Retinal pigment epithelial cell (primary cell): ENCODE measurements around the gene FGD2.

Source experiments
- DNase-seq: peaks from one replicate; pipeline ENCODE4 v3.0.0-alpha.2; 2010; ENCODE audit warnings: low read depth
- H3K4me3 ChIP-seq: 2 replicates; pipeline ENCODE4 v1.5.1; 2011; ENCODE audit warnings: mild to moderate bottlenecking, low read length, control low read depth, moderate library complexity
- CTCF ChIP-seq: conservative IDR thresholded peaks from 2 replicates; pipeline ENCODE4 v1.5.1; 2011; ENCODE audit warnings: low read depth, low read length, control low read depth, inconsistent platforms

The FGD2 gene

GRCh38 chr6:37059344-37060194 is 54.1 kb downstream of the FGD2 start:
- TF ChIP-seq CTCF, result peak; percentile 85
- peak; percentile 91 for DNase-seq

GRCh38 chr6:37060195-37060559 is 54.7 kb downstream of the FGD2 start:
- no peak for DNase-seq
- no peak overlapping the region for H3K4me3 ChIP-seq
- no peak for TF ChIP-seq CTCF

More at GRCh38 chr6:37059344-37060194, 54.1 kb downstream of the FGD2 start:
- H3K4me3 ChIP-seq, result peak overlapping the region; percentile 19

GRCh38 chr6:37061157-37061804 is 55.8 kb downstream of the FGD2 start:
- no peak for TF ChIP-seq CTCF
- DNase-seq, result no peak
- no peak overlapping the region for H3K4me3 ChIP-seq

- TF ChIP-seq CTCF, result no peak
- no peak for DNase-seq
- H3K4me3 ChIP-seq, result no peak overlapping the region
Measured at GRCh38 chr6:37062424-37062823, 57.0 kb downstream of the FGD2 start.

GRCh38 chr6:37068356-37069270 is 63.2 kb downstream of the FGD2 start:
- H3K4me3 ChIP-seq, result no peak overlapping the region
- no peak for TF ChIP-seq CTCF
- DNase-seq, result no peak

- no peak for DNase-seq
- TF ChIP-seq CTCF, result no peak
- no peak overlapping the region for H3K4me3 ChIP-seq
Measured at GRCh38 chr6:37069639-37070038, 64.2 kb downstream of the FGD2 start.
